DOHH2 (cell line): Measurements from ENCODE around the gene PDE2A.

Source experiments
- H3F3A ChIP-seq: fragments of 200-600 bp; sonication (generic), shearing (Covaris generic); 2 replicates; pipeline ENCODE4 v1.6.0; 2016; ENCODE audit warnings: antibody characterized with exemption, mild to moderate bottlenecking; ENCODE audit not compliant: control insufficient read depth, insufficient read depth
- H3K27ac ChIP-seq: fragments of 200-600 bp; sonication (generic); 2 replicates; pipeline ENCODE4 v1.5.1; 2014; ENCODE audit warnings: low read depth, mild to moderate bottlenecking, low read length, moderate library complexity
- H3K27me3 ChIP-seq: fragments of 200-600 bp; sonication (generic); 2 replicates; pipeline ENCODE4 v1.6.1; 2014; ENCODE audit warnings: mild to moderate bottlenecking, low read length, mixed read lengths; ENCODE audit not compliant: control insufficient read depth
- H3K36me3 ChIP-seq: fragments of 200-600 bp; sonication (generic); 2 replicates; pipeline ENCODE4 v1.6.1; 2014; ENCODE audit warnings: mild to moderate bottlenecking, low read length, moderate library complexity, mixed read lengths; ENCODE audit not compliant: control insufficient read depth
- H3K4me1 ChIP-seq: fragments of 200-600 bp; sonication (generic); 2 replicates; pipeline ENCODE4 v1.6.1; 2014; ENCODE audit warnings: mild to moderate bottlenecking, low read length, mixed read lengths; ENCODE audit not compliant: control insufficient read depth
- H3K4me2 ChIP-seq: fragments of 200-600 bp; sonication (generic); 2 replicates; pipeline ENCODE4 v1.6.0; 2014; ENCODE audit warnings: mild to moderate bottlenecking, low read length, moderate library complexity
- H3K4me3 ChIP-seq: fragments of 200-600 bp; sonication (generic); 2 replicates; pipeline ENCODE4 v1.5.1; 2014; ENCODE audit warnings: mild to moderate bottlenecking, low read length, mixed read lengths
- H3K79me2 ChIP-seq: fragments of 200-600 bp; sonication (generic); 2 replicates; pipeline ENCODE4 v1.6.1; 2014; ENCODE audit warnings: mild to moderate bottlenecking, low read length, mixed read lengths; ENCODE audit not compliant: control insufficient read depth
- H3K9me2 ChIP-seq: fragments of 200-600 bp; sonication (generic); replicated peaks from 2 replicates; pipeline ENCODE4 v1.6.1; 2014; ENCODE audit warnings: mild to moderate bottlenecking, low read length, mixed read lengths; ENCODE audit not compliant: control insufficient read depth
- H3K9me3 ChIP-seq: fragments of 200-600 bp; sonication (generic); 2 replicates; pipeline ENCODE4 v1.6.1; 2014; ENCODE audit warnings: antibody characterized with exemption, low read length, mixed read lengths; ENCODE audit not compliant: control insufficient read depth, insufficient read depth
- H4K20me1 ChIP-seq: fragments of 200-600 bp; sonication (generic); 2 replicates; pipeline ENCODE4 v1.6.0; 2014; ENCODE audit warnings: low read depth, mild to moderate bottlenecking, antibody characterized with exemption, low read length, moderate library complexity; ENCODE audit not compliant: control insufficient read depth, insufficient read depth
- CTCF ChIP-seq: fragments of 200-600 bp; sonication (generic); IDR thresholded peaks from one replicate; pipeline ENCODE4 v1.5.1; 2014; ENCODE audit warnings: antibody characterized with exemption, mild to moderate bottlenecking, low read depth, low read length; ENCODE audit not compliant: poor library complexity, severe bottlenecking
- EZH2phosphoT487 ChIP-seq: fragments of 200-600 bp; sonication (generic); IDR thresholded peaks from 2 replicates; pipeline ENCODE4 v1.6.1; 2017; ENCODE audit warnings: borderline replicate concordance, mild to moderate bottlenecking, antibody characterized with exemption, low read length, moderate library complexity, mixed read lengths

The PDE2A gene

GRCh38 chr11:72576661-72577060 lies 97.6 kb downstream of the PDE2A start:
- Histone ChIP-seq H3K4me1 (peaks cover 19% of the 10 kb centered on the region), H3K9me3 (no peaks in the 10 kb centered on the region), H3K27me3 (peaks cover 15% of the 10 kb centered on the region), H3K9me2 (no peaks in the 10 kb centered on the region), H3K27ac (no peak overlapping the region), H3K79me2 (no peaks in the 10 kb centered on the region), H3K4me2 (no peak overlapping the region), H3F3A (no peaks in the 10 kb centered on the region), H3K36me3 (no peaks in the 10 kb centered on the region), H3K4me3 (no peak overlapping the region), H4K20me1 (no peaks in the 10 kb centered on the region)
- no peak for TF ChIP-seq EZH2phosphoT487
- no peak for TF ChIP-seq CTCF

- H3F3A ChIP-seq: no peaks in the 10 kb centered on the region
- no peaks in the 10 kb centered on the region for H4K20me1 ChIP-seq
- no peaks in the 10 kb centered on the region for H3K9me3 ChIP-seq
- TF ChIP-seq EZH2phosphoT487 (no peak), CTCF (no peak)
- no peaks in the 10 kb centered on the region for H3K36me3 ChIP-seq
- peaks cover 20% of the 10 kb centered on the region for H3K27me3 ChIP-seq
- no peak overlapping the region for H3K4me3 ChIP-seq
- H3K4me2 ChIP-seq: no peak overlapping the region
- H3K27ac ChIP-seq: no peak overlapping the region
- peaks cover 19% of the 10 kb centered on the region for H3K4me1 ChIP-seq
- H3K9me2 ChIP-seq: no peaks in the 10 kb centered on the region
- no peaks in the 10 kb centered on the region for H3K79me2 ChIP-seq
Observed at GRCh38 chr11:72576243-72576595, 98.0 kb downstream of the PDE2A start.

GRCh38 chr11:72575533-72576242 lies 98.5 kb downstream of the PDE2A start:
- H3F3A ChIP-seq: no peaks in the 10 kb centered on the region
- peaks cover 13% of the 10 kb centered on the region for H3K4me1 ChIP-seq
- no peaks in the 10 kb centered on the region for H3K9me2 ChIP-seq
- H3K79me2 ChIP-seq: no peaks in the 10 kb centered on the region
- H3K36me3 ChIP-seq: no peaks in the 10 kb centered on the region
- no peaks in the 10 kb centered on the region for H3K9me3 ChIP-seq
- no peak for TF ChIP-seq EZH2phosphoT487
- no peak for TF ChIP-seq CTCF
- no peak overlapping the region for H3K4me2 ChIP-seq
- H4K20me1 ChIP-seq: no peaks in the 10 kb centered on the region
- H3K27ac ChIP-seq: no peak overlapping the region
- peaks cover 25% of the 10 kb centered on the region for H3K27me3 ChIP-seq
- H3K4me3 ChIP-seq: no peak overlapping the region
